Measurements from ENCODE around the gene STX4. TPM values are rescaled to one million over a fixed set of nuclear protein-coding genes. Genes with fewer than 3 reads are reported as not detected.

The STX4 gene
- polyA plus RNA-seq, 2 of the 4 experiments (the other 2 are of a cell fraction), result 39.7 to 73.9 TPM

DNA sequence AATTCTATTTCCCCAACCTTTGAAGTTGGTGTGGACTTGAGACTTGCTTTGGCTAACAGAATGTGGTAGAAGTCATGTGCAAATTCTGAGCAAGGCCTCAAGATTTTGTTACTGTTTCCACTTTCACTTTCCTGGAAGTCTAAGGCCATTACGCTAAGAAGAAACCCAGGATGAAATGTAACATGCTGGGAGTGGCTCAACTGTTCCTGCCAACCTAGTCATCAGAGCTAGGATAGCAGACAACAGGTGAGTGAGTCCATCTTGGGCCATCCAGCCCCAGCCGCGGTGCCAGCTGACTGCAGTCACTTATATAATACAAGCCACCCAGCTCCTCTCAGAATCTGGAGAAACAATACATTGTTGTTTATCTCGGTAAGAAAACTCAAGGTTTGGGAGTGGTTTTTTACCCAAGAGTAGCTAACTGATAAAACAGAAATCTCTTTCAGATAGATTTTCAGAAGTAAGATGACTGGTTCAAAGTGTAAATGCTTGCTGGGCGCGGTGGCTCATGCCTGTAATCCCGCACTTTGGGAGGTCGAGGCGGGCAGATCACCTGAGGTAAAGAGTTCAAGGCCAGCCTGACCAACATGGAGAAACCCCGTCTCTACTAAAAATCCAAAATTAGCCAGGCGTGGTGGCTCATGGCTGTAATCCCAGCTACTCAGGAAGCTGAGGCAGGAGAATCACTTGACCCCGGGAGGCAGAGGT is 10.7 kb upstream of the STX4 start:
- Histone ChIP-seq H3K4me3 (no peak overlapping the region), H3K4me2 (no peak overlapping the region), H3K4me1 (no peaks in the 10 kb centered on the region), H3K27ac (no peak overlapping the region), H3K9me3 (no peaks in the 10 kb centered on the region)
- FAIRE-seq (no peak), DNase-seq (ENCODE audit: low read depth in 1 of 2, low spot score in 1 of 2) (no peak), ATAC-seq (no peak)
- WGBS (ENCODE audit: missing lambda C conversion rate), result 78% methylated on average over 12 of the region's 12 CpGs
- TF ChIP-seq MYC (IDR thresholded peaks at IDR 0.05; ENCODE audit: borderline replicate concordance, low read length) (no peak), MAZ (IDR thresholded peaks at IDR 0.05; ENCODE audit: borderline replicate concordance, low read depth, low read length) (no peak), JUNB (IDR thresholded peaks at IDR 0.05) (no peak), FOXS1 (CRISPR knock-in tag; IDR thresholded peaks at IDR 0.05) (no peak), CBX8 (IDR thresholded peaks at IDR 0.05) (no peak)
- ChIA-PET POLR2A (interaction anchor here (0.6 kb wide), 1 partner anchor 24 kb away, joined by 3 read pairs; no protein-coding TSS in a partner anchor), CTCF (interaction anchor here (0.6 to 1.4 kb wide), 5 partner anchors 23 to 420 kb away, joined by 3 read pairs; partner anchors contain the start of gene ZNF843)

DNA sequence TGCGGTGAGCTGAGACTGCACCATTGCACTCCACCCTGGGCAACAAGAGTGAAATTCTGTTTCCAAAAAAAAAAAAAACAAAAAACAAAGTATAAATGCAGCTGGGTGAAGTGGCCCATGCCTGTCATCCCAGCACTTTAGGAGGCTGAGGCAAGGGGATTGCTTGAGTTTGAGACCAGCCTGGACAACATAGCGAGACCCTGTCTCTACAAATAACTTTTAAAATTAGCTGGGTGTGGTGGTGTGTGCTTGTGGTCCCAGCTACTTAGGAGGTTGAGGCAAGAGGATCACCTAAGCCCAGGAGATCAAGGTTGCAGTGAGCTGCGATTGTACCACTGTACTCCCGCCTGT is 10.1 kb upstream of the STX4 start:
- 91% methylated on average over 4 of the region's 4 CpGs for WGBS (ENCODE audit: missing lambda C conversion rate)

DNA sequence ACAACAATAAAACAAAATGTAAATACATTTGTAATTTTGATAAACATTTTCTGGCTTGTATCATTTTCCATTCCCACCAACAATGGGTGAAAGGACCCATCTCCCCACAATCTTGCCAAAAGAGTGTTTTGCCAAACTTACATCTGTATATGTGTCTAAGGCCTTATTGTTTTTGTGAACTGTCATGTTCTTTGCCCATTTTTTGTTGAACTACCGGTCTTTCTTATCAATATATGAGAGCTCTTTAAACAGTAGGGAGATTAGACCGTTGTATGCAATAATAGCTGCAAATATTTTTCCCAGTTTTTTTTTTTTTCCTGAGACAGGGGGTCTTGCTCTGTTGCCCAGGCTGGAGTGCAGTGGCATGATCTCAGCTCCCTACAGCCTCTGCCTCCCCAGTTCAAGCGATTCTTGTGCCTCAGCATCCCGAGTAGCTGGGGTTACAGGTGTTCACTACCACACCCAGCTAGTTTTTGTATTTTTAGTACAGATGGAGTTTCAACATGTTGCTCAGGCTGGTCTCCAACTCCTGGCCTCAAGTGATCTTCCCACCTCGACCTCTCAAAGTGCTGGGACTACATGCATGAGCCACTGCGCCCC is 9.6 kb upstream of the STX4 start:
- DNase-seq (ENCODE audit: low read depth in 1 of 2, low spot score in 1 of 2) (no peak), FAIRE-seq (no peak), ATAC-seq (no peak)
- ChIA-PET CTCF (interaction anchor here (0.6 kb wide), 2 partner anchors 46 to 294 kb away, joined by 3 to 4 read pairs; no protein-coding TSS in a partner anchor), POLR2A (no interaction called here)
- Histone ChIP-seq H3K4me2 (no peak overlapping the region), H3K27ac (no peak overlapping the region), H3K9me3 (no peaks in the 10 kb centered on the region), H3K4me3 (no peak overlapping the region), H3K4me1 (no peaks in the 10 kb centered on the region)
- TF ChIP-seq, protein P1, sequence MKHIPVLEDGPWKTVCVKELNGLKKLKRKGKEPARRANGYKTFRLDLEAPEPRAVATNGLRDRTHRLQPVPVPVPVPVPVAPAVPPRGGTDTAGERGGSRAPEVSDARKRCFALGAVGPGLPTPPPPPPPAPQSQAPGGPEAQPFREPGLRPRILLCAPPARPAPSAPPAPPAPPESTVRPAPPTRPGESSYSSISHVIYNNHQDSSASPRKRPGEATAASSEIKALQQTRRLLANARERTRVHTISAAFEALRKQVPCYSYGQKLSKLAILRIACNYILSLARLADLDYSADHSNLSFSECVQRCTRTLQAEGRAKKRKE (CRISPR knock-in tag; IDR thresholded peaks at IDR 0.05; ENCODE audit: low read depth), result no peak
- no peak for TF ChIP-seq RNF2 (IDR thresholded peaks at IDR 0.05; ENCODE audit: borderline replicate concordance, low read depth)
- TF ChIP-seq RFX5 (IDR thresholded peaks at IDR 0.05), result no peak
- TF ChIP-seq NPAS2 (CRISPR knock-in tag; IDR thresholded peaks at IDR 0.05; ENCODE audit: borderline replicate concordance), result no peak
- no peak for TF ChIP-seq BHLHE40 (IDR thresholded peaks at IDR 0.05; ENCODE audit: low read depth, low read length)
- no peak for TF ChIP-seq PHF8 (IDR thresholded peaks at IDR 0.05; ENCODE audit: borderline replicate concordance, low read depth)
- no peak for TF ChIP-seq POLR2A (IDR thresholded peaks at IDR 0.05; ENCODE audit: low read length)
- no peak for TF ChIP-seq RAD21 (conservative IDR thresholded peaks at IDR 0.05 in 1 of 2, IDR thresholded peaks at IDR 0.05 in 1 of 2)
- no peak for TF ChIP-seq HEYL (CRISPR knock-in tag; IDR thresholded peaks at IDR 0.05)
- no peak for TF ChIP-seq KDM1A (IDR thresholded peaks at IDR 0.05; ENCODE audit: low read depth)
- TF ChIP-seq MAFK (IDR thresholded peaks at IDR 0.05; ENCODE audit: partially characterized antibody), result no peak
- TF ChIP-seq EP300 (IDR thresholded peaks at IDR 0.05), result no peak
- TF ChIP-seq SMC3 (IDR thresholded peaks at IDR 0.05), result no peak
- TF ChIP-seq TP53 (CRISPR knock-in tag; IDR thresholded peaks at IDR 0.05), result no peak
- no peak for TF ChIP-seq CHD2 (IDR thresholded peaks at IDR 0.05; ENCODE audit: low read length, partially characterized antibody)
- 54% methylated on average over 6 of the region's 6 CpGs for WGBS (ENCODE audit: missing lambda C conversion rate)

More for the DNA sequence above, 10.1 kb upstream of the STX4 start:
- TF ChIP-seq ZSCAN20 (CRISPR knock-in tag; IDR thresholded peaks at IDR 0.05) (no peak), POLR2A (IDR thresholded peaks at IDR 0.05; ENCODE audit: low read length) (no peak), KDM1A (IDR thresholded peaks at IDR 0.05; ENCODE audit: low read depth) (no peak), ZNF302 (CRISPR knock-in tag; IDR thresholded peaks at IDR 0.05) (no peak), NFE2L2 (conservative IDR thresholded peaks at IDR 0.05; ENCODE audit: low read length) (no peak), PHF8 (IDR thresholded peaks at IDR 0.05; ENCODE audit: borderline replicate concordance, low read depth) (no peak)
- TF ChIP-seq, protein P2, sequence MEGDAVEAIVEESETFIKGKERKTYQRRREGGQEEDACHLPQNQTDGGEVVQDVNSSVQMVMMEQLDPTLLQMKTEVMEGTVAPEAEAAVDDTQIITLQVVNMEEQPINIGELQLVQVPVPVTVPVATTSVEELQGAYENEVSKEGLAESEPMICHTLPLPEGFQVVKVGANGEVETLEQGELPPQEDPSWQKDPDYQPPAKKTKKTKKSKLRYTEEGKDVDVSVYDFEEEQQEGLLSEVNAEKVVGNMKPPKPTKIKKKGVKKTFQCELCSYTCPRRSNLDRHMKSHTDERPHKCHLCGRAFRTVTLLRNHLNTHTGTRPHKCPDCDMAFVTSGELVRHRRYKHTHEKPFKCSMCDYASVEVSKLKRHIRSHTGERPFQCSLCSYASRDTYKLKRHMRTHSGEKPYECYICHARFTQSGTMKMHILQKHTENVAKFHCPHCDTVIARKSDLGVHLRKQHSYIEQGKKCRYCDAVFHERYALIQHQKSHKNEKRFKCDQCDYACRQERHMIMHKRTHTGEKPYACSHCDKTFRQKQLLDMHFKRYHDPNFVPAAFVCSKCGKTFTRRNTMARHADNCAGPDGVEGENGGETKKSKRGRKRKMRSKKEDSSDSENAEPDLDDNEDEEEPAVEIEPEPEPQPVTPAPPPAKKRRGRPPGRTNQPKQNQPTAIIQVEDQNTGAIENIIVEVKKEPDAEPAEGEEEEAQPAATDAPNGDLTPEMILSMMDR (IDR thresholded peaks at IDR 0.05), result no peak
- CTCF ChIA-PET, result interaction anchor here (0.6 to 1.4 kb wide), 7 partner anchors 24 to 419 kb away, joined by 3 to 4 read pairs (median 3); partner anchors contain the start of gene ZNF843
- H3K4me3 ChIP-seq, result no peak overlapping the region
- ATAC-seq (no peak), FAIRE-seq (no peak), DNase-seq (ENCODE audit: low read depth in 1 of 2, low spot score in 1 of 2) (no peak)
- H3K9me3 ChIP-seq, result no peaks in the 10 kb centered on the region
- POLR2A ChIA-PET, result interaction anchor here (0.6 kb wide), 1 partner anchor 24 kb away, joined by 3 read pairs; no protein-coding TSS in a partner anchor
- no peaks in the 10 kb centered on the region for H3K4me1 ChIP-seq
- H3K27ac ChIP-seq, result no peak overlapping the region
- no peak overlapping the region for H3K4me2 ChIP-seq

Measured in A549 (cell line).